ENCODE data around the gene ARID1B.

The ARID1B gene

DNA sequence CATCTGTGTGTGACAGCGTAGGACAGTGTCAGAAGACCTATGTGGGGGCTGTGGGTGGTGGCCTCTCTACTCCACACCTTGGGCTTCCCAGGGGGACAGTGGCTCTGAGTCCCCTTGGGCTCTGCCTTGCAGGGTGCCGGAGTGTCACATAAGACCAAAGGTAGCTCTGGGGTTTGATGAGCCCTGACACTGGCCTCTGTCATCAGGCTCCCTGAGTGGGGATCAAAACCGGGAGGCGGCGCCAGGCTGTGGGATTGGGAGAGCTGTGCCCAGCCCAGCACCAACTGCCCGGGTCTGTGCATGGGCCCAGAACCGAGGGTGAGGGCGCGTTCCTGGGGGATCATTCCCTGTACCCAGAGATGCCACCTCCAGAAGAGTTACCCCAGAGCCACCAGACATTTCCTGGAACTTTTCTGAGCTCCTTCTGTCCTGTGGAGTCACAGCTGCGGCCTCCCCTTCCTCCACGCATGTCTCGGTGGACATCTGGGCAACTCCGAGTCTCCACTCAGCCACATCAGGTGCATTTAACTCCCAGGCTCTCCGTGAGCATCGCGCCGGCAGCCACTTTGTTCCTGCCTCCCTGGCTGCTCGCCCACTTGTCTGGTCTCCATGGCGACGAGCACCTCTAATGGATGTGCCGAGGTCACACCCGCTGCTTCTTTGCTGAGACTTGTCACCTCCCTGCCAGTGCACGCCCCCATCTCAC lies 451.4 kb downstream of the ARID1B start:
- in situ Hi-C loops (cut with MboI; ENCODE audit: low sequenced_read_pairs, unreplicated experiment) = no loop called here
- TF ChIP-seq, protein P1, sequence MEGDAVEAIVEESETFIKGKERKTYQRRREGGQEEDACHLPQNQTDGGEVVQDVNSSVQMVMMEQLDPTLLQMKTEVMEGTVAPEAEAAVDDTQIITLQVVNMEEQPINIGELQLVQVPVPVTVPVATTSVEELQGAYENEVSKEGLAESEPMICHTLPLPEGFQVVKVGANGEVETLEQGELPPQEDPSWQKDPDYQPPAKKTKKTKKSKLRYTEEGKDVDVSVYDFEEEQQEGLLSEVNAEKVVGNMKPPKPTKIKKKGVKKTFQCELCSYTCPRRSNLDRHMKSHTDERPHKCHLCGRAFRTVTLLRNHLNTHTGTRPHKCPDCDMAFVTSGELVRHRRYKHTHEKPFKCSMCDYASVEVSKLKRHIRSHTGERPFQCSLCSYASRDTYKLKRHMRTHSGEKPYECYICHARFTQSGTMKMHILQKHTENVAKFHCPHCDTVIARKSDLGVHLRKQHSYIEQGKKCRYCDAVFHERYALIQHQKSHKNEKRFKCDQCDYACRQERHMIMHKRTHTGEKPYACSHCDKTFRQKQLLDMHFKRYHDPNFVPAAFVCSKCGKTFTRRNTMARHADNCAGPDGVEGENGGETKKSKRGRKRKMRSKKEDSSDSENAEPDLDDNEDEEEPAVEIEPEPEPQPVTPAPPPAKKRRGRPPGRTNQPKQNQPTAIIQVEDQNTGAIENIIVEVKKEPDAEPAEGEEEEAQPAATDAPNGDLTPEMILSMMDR (IDR thresholded peaks at IDR 0.05; ENCODE audit: borderline replicate concordance, control extremely low read depth, extremely low read depth, insufficient read depth, missing control alignments) = no peak
- DNase-seq (ENCODE audit: low spot score) = no peak

DNA sequence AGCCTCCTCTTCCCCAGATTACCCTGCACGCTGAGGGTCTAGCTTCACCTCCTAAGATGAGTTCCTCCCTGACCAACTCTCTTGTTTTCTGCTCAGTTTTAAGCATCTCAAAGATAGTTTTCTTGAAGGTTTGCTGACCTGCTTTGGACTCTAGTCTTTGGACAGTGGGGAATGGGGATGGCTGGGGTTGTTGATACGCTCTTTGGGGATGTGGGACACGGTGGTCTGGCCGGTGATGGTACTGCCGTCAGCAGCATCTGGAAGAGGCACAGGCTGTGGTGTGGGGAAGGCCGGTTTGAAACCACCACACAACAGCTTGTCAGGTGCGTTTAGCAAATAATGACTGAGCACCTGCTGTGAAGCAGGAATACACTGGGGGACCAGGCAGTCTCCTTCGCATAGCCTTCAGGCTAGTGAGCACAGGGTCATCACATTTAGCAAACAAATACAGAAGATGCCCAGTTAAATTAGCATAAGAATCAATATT lies 452.0 kb downstream of the ARID1B start:
- TF ChIP-seq, protein P1 (IDR thresholded peaks at IDR 0.05; ENCODE audit: borderline replicate concordance, control extremely low read depth, extremely low read depth, insufficient read depth, missing control alignments) = no peak
- in situ Hi-C loops (cut with MboI; ENCODE audit: low sequenced_read_pairs, unreplicated experiment) = no loop called here
- DNase-seq (ENCODE audit: low spot score) = no peak

DNA sequence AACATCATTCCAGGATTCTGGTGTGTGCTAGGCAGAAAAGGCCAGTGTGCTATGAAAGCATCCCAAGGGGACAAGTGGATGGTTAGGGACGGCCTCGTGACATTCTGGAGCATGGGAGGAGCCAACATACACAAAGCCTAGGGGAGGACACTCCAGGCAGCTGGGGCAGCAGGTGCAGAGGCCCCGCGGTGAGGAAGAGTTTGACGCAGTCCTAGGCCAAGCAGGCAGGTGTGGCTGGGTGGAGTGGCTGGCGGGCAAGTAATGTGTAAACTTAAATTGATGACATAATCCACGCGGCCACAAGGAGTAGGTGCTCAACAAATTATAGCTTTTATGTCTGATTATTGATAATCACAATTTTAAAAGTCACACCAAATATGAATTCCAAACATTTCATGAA lies 452.5 kb downstream of the ARID1B start:
- no peak for DNase-seq (ENCODE audit: low spot score)
- TF ChIP-seq, protein P1 (IDR thresholded peaks at IDR 0.05; ENCODE audit: borderline replicate concordance, control extremely low read depth, extremely low read depth, insufficient read depth, missing control alignments) = no peak
- in situ Hi-C loops (cut with MboI; ENCODE audit: low sequenced_read_pairs, unreplicated experiment) = no loop called here

DNA sequence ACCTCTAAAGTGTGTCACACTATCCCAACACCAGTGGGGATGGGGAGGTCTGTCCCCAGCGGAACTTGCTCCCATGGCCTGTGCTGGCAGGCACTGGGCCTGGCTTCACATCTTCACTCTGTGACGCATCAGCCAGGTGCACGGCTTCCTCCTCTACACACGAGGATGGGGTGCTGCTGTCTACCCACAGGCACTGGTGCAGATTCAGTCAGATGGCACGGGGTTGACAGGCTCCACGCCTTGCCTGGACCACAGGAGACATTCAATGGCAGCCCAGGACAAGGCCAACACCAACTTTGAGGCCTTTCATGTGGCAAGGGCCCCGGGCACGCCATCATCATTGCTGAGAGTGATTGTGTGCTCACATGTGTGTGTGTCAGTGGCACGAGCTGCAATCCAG lies 453.7 kb downstream of the ARID1B start:
- no peak for DNase-seq (ENCODE audit: low spot score)
- in situ Hi-C loops (cut with MboI; ENCODE audit: low sequenced_read_pairs, unreplicated experiment) = no loop called here
- TF ChIP-seq, protein P1 (IDR thresholded peaks at IDR 0.05; ENCODE audit: borderline replicate concordance, control extremely low read depth, extremely low read depth, insufficient read depth, missing control alignments) = no peak

DNA sequence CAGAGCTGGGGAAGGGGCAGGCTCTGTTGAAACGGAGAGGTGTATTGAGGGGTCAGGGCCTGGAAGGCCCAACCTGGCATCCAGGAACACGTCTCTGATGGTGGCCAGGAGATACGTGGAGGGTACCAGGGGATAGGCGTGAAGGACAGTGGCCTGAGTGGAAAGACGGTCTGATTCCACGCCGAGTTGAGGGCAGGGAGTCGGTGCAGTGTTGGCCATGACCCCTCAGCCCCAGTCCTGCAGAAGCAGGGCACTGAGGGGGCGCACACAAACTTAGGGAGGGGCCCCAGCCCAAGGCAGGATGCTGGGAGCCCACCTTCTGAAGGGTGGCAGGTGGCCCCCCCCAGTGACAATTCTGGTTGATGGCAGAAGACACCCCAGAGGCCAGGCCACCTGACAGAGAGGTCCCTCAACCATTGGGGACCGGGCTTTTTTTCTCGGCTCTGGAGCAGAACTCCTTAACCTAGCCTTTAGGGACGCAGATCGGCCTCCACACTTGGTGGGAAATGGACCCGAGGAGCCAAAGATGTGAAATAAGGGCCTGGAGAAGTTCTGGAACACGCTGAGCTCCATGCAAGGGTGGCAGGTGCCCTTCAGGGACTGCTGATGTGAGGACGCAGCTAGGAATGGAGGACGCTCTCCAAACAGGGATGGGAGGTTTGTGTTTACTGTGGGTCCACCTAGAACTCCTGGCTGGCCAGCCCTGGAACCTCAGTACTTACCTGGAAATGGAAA lies 455.1 kb downstream of the ARID1B start:
- in situ Hi-C loops (cut with MboI; ENCODE audit: low sequenced_read_pairs, unreplicated experiment) = no loop called here
- TF ChIP-seq, protein P1 (IDR thresholded peaks at IDR 0.05; ENCODE audit: borderline replicate concordance, control extremely low read depth, extremely low read depth, insufficient read depth, missing control alignments) = no peak
- no peak for DNase-seq (ENCODE audit: low spot score)

DNA sequence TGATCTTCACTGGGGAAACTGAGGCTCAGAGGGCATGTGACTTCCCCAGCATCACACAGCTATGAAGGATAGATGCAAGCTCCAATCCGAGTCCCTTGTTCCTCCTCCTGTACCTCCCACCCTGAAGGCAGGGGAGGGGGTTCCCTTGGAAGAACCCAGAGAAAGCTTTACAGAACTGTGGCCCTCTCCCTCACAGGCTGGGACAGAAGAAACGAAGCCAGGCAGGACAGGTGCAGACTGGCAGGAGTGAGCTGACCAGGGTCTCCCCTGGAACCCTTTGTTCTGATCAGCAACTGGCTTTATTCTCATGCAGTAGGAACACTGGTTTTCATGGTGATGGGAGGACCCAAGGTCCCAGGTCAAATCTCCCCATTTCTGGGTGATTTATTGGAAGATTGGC lies 456.0 kb downstream of the ARID1B start:
- in situ Hi-C loops (cut with MboI; ENCODE audit: low sequenced_read_pairs, unreplicated experiment) = no loop called here
- DNase-seq (ENCODE audit: low spot score) = no peak
- TF ChIP-seq, protein P1 (IDR thresholded peaks at IDR 0.05; ENCODE audit: borderline replicate concordance, control extremely low read depth, extremely low read depth, insufficient read depth, missing control alignments) = no peak
